ENCODE measurements around the gene SIGLEC12.
"Not testable (repeated sequence)": the region's sequence is repeated elsewhere in the genome, so short reads cannot be mapped to it uniquely, and the experiment has no call there.

The SIGLEC12 gene

GRCh38 chr19:51479531-51480331, 21.9 kb downstream of the SIGLEC12 start:
- no peak for DNase-seq

GRCh38 chr19:51478381-51479234, 23.0 kb downstream of the SIGLEC12 start, which contains the start of gene CEACAM18:
Gene CEACAM18 (plus strand): TSS chr19:51478539.
- no peak for DNase-seq

- DNase-seq, result no peak
These were observed 24.3 kb downstream of the SIGLEC12 start for GRCh38 chr19:51477344-51477743.

GRCh38 chr19:51476164-51476563, 25.4 kb downstream of the SIGLEC12 start:
- no peak for DNase-seq

GRCh38 chr19:51473009-51473707, 28.4 kb downstream of the SIGLEC12 start:
- no peak for DNase-seq

GRCh38 chr19:51472607-51473006, 29.0 kb downstream of the SIGLEC12 start:
- DNase-seq, result no peak

GRCh38 chr19:51471527-51471926, 30.1 kb downstream of the SIGLEC12 start:
- DNase-seq, result no peak

- no peak for DNase-seq
These were observed 30.6 kb downstream of the SIGLEC12 start for GRCh38 chr19:51470966-51471365.

- DNase-seq, result no peak
These were observed 32.0 kb downstream of the SIGLEC12 start for GRCh38 chr19:51469629-51470028.

GRCh38 chr19:51469162-51469561, 32.4 kb downstream of the SIGLEC12 start:
- DNase-seq, result no peak

GRCh38 chr19:51468545-51468920, 33.1 kb downstream of the SIGLEC12 start:
- DNase-seq, result no peak

GRCh38 chr19:51467864-51468544, 33.6 kb downstream of the SIGLEC12 start:
- DNase-seq, result no peak

- DNase-seq, result no peak
These were observed 34.9 kb downstream of the SIGLEC12 start for GRCh38 chr19:51466723-51467122.

GRCh38 chr19:51463976-51464581, 37.5 kb downstream of the SIGLEC12 start:
- DNase-seq, result not testable (repeated sequence)

- no peak for DNase-seq
These were observed 38.9 kb downstream of the SIGLEC12 start for GRCh38 chr19:51462681-51463080.

- no peak for DNase-seq
These were observed 39.3 kb downstream of the SIGLEC12 start for GRCh38 chr19:51462276-51462675.

GRCh38 chr19:51461723-51462161, 39.9 kb downstream of the SIGLEC12 start:
- DNase-seq, result no peak

- no peak for DNase-seq
These were observed 41.2 kb downstream of the SIGLEC12 start for GRCh38 chr19:51460164-51460992.

- no peak for DNase-seq
These were observed 42.6 kb downstream of the SIGLEC12 start for GRCh38 chr19:51458899-51459505.

GRCh38 chr19:51458051-51458645, 43.5 kb downstream of the SIGLEC12 start, which contains the start of gene SIGLEC8:
Gene SIGLEC8 (minus strand): TSS chr19:51458454. CDS start chr19:51458387, 67 bp downstream.
- DNase-seq, result no peak

All from NCI-H2081 treated with DMSO at 0.1 percent for 48 hours (cell line).